HL-60 (cell line): Measurements from ENCODE around the gene IRGQ.

ENCODE experiments used
- GABPA ChIP-seq: IDR thresholded peaks from 2 replicates; pipeline ENCODE4 v1.6.1; 2012; ENCODE audit warnings: low read depth
- POLR2AphosphoS5 ChIP-seq: IDR thresholded peaks from 2 replicates; pipeline ENCODE4 v1.6.1; 2012; ENCODE audit warnings: low read depth
- SPI1 ChIP-seq: IDR thresholded peaks from 2 replicates; pipeline ENCODE4 v1.6.1; 2012; ENCODE audit warnings: low read depth, mild to moderate bottlenecking, borderline replicate concordance
- TF ChIP-seq, protein P1 (sequence below): IDR thresholded peaks from one replicate; pipeline ENCODE4 v1.5.1; 2011; ENCODE audit warnings: low read length, control low read depth, inconsistent platforms; ENCODE audit not compliant: insufficient read depth

- TF ChIP-seq, protein P1, sequence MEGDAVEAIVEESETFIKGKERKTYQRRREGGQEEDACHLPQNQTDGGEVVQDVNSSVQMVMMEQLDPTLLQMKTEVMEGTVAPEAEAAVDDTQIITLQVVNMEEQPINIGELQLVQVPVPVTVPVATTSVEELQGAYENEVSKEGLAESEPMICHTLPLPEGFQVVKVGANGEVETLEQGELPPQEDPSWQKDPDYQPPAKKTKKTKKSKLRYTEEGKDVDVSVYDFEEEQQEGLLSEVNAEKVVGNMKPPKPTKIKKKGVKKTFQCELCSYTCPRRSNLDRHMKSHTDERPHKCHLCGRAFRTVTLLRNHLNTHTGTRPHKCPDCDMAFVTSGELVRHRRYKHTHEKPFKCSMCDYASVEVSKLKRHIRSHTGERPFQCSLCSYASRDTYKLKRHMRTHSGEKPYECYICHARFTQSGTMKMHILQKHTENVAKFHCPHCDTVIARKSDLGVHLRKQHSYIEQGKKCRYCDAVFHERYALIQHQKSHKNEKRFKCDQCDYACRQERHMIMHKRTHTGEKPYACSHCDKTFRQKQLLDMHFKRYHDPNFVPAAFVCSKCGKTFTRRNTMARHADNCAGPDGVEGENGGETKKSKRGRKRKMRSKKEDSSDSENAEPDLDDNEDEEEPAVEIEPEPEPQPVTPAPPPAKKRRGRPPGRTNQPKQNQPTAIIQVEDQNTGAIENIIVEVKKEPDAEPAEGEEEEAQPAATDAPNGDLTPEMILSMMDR: no peak
- no peak for TF ChIP-seq SPI1
- no peak for TF ChIP-seq POLR2AphosphoS5
- TF ChIP-seq GABPA: no peak
Observed at GRCh38 chr19:43634068-43634467, 38.1 kb upstream of the IRGQ start.
